Amygdala (tissue), 56 donors: ENCODE measurements around the gene SPRED3.

ENCODE experiments used
- DNase-seq, 56 donors: peaks; one replicate each; lab custom pipeline; 2025; lab: John Stamatoyannopoulos, UW

The SPRED3 gene

GRCh38 chr19:38371081-38371480 lies 17.4 kb upstream of the SPRED3 start:
- no peak for DNase-seq

GRCh38 chr19:38373907-38374331 lies 14.6 kb upstream of the SPRED3 start:
- peak in 1 of 56 donors; percentile 17 for DNase-seq

DNA sequence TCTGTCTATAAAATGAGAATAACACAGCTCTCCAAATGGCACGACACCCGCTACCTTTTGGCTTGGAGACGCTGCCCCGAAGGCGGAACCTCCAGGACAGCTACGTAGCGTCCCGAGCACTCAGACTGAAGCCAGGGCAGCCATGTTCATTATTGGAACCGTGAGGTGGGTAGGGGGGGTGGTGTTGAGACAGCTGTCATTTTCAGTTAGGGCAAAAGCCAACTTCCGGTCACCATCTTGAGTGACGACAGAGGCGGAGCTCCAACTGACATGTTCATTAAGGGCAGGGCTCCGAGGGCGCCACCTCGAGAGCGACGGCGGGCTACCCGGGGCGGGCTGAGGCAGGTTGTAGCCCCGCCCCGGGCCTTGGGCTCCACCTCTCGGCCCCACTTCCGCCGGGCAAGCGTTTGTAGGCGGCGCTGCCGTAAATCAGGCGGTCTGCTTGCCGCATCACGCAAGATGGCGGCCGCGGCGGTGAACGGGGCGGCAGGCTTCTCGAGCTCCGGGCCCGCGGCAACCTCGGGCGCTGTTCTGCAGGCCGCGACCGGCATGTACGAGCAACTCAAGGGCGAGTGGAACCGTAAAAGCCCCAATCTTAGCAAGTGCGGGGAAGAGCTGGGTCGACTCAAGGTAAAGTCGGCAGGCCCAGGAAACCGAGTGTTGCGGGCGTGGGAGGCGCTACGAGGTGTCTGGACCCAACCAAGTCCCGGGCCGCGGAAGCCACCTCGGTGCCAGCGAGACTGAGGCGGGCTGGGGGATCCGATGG lies 14.0 kb upstream of the SPRED3 start, which contains the start of gene PSMD8:
TSS of gene PSMD8 (plus strand) at position 240 of the 766 bp plus-strand sequence. CDS start at position 271, 31 bp downstream.
- peak; percentile 56 to 100 (median 99) for DNase-seq

- DNase-seq, result no peak
These were observed 13.4 kb upstream of the SPRED3 start for GRCh38 chr19:38375098-38375493.

- no peak for DNase-seq
These were observed 12.7 kb upstream of the SPRED3 start for GRCh38 chr19:38375748-38376147.

- no peak for DNase-seq
These were observed 11.9 kb upstream of the SPRED3 start for GRCh38 chr19:38376576-38376975.

DNA sequence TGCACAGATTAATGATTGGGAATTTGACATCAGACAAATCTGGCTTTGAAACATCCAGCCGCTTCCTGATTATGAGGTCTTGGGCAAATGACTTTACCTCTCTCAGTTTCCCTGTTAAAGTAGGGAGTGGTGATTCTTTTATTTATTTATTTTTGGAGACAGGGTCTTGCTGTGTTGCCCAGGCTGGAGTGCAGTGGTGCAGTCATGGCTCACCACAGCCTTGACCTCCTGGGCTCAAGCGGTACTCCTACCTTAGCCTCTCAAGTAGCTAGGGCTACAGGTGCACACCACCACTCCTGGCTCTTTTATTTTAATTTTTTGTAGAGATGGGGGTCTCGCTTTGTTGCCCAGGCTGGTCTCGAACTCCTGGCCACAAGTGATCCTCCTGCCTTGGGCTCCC lies 11.4 kb upstream of the SPRED3 start:
- no peak for DNase-seq

- no peak for DNase-seq
These were observed 9.6 kb upstream of the SPRED3 start for GRCh38 chr19:38378866-38379265.

GRCh38 chr19:38381138-38381537 lies 7.4 kb upstream of the SPRED3 start:
- no peak for DNase-seq

DNA sequence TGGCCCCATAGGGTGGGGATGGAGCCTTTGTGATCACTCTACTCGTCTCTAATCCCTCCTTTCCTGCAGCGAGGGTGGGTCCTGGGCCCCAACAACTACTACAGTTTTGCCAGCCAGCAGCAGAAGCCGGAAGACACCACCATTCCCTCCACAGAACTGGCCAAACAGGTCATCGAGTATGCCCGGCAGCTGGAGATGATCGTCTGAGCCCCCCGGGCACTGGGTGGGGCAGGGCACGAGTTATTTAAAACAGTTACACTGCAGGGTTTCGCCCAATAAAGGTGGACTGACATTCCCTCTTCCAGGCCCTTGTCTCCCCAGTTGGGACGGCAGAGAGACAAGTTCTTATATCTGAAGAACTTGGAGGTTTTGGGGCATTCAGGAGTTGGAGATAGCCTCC lies 5.3 kb upstream of the SPRED3 start:
- no peak for DNase-seq

DNA sequence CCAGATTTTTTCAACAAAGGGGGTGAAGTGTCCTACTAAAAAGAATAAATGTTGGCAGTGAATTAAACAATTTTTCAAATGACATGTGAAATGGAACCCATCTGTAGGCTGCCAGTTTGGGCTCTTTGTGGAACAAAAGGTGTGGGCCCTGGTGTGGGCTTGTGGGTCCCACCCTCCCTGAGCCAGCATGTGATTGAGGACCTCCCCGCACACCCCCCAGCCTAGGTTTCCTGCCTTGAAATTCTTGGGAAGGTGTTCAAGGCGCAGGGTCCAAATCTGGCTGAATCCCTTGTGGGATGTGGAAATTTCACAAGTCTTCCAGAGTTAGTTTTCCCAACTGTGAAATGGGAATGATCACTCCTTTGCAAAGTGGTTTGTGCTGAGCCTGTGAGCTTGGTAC lies 4.8 kb upstream of the SPRED3 start:
- DNase-seq, result no peak

DNA sequence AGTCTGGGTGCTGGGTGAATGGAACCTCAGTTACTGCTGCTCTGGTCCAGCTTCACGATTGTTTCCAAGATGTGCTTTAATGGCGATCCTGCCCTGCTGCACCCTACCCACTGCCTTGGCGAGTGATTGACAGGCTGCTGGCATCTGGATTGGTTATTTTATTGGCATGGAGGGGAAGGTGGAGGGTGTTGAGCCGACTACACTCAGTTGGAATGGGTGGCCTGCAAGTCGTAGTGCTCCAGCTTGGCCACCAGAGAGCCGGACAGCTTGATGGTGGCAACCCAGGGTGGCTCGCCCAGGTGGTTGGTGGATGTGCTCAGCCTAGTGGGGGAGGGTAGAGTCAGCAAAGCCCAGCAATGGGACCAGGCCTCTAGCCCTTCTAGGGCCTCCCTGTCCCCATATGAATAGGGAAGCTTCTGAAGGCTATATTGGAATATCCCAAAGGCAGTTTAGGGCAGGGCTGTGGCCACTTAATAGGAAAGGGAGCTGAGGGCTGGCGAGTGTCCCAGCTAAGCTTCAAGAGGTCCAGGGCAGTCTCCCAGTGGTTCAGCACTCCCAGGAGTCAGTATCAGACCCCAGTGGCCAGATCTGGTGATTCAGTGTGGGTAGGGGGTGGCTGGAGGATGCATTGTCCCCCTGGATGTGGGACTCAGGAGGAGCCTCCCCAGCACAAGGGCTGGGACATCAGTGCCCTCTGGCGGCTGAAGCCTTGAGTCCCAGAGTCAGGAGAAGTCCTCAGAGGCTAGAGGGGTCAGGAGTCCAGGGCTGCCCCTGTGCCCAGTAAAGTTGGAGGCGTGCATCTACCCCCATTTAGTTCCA lies 4.1 kb upstream of the SPRED3 start:
- DNase-seq, result no peak

DNA sequence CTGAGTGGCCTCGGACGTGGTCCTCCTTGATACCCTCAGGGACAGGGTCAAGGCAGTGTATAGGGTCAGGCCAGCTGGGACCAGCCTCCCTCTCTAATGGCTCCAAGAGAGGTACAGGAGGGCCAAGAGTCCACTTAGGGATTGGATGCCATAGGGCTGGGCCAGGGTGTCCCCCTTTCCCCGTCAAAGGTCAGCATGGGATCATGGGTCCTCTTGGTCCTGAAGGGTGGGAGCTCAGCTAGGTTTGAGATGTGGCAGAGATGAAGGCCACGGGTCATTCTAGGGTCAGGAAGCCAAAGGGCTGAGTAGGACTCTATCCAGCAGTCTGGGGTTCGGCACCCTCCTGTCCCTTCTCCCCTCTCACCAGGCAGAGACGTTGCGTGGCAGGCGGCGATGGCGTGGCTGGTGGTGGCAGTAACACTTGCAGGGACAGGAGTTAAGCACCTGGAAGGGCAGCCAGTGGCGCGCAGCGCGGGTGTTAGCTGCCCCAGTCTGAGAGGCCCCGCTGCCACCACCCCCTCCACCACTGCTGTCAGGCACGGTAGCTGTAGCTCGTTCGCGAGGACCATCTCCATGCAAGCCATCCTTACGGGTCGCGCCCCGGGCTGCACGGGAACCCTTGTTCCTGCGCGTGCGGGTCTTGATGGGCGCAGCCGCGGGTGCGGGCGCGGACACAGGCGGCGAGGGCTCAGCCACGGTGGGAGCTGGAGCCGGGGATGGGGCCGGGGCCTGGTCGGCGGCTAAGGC lies 3.3 kb upstream of the SPRED3 start:
- DNase-seq, result no peak

DNA sequence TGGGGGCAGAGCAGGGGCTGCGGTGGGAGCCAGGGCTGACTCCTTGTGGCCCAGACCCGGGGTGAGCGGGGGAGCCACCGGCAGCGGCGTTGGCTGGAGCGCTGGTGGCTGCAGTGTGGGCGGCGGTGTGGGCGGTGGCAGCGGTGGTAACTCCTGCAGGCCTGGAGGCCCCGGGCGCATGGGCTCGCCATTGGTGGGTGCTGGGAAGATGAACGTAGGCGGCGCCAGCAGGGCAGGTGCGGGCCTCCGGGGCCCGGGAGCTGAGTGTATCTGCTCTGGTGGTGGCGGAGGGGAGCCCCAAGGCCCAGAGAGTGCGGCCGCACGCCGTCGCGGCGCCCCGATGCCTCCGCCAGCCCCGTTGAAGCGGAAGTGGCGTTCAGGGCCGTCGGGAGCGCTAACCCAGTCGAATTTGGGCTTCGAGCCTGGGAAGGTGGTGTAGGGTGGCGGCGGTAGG lies 2.7 kb upstream of the SPRED3 start:
- DNase-seq, result no peak

DNA sequence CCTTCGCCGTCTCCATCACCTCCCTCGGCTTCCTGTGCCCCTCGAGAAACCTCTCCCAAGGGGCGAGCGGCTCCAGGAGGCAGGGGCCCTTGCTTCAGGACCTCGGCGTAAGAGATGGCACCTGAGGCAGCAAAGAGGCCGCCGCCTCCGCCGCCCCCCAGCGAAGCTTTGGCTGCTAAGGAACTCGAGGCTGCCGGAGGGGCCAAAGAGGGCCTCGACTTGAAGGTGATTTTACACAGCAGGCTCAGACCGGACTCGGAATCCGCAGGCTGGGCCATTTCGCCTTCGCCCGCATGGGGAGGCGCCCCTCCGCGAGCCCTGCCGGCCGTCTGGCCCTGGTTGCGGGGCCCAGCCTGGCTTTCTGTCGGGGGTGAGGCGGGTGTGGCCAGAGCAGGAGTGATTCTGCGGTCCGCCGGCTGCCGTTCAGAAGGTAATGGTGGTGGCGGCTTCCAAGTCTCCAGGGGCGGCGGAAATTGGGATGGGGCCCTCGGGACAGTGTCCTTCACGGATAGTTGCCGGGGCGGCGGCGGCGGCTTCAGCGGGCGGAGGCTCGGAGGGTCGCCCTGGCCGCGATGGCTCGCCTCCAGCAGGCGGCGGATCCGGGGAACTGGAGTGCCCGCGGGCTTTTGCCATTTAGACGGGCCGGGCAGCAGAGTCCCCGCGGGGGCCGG lies 2.1 kb upstream of the SPRED3 start:
- peak in 1 of 56 donors; percentile 13 for DNase-seq

GRCh38 chr19:38386971-38387549 lies 1.4 kb upstream of the SPRED3 start:
- DNase-seq, result peak in 1 of 56 donors; percentile 33

DNA sequence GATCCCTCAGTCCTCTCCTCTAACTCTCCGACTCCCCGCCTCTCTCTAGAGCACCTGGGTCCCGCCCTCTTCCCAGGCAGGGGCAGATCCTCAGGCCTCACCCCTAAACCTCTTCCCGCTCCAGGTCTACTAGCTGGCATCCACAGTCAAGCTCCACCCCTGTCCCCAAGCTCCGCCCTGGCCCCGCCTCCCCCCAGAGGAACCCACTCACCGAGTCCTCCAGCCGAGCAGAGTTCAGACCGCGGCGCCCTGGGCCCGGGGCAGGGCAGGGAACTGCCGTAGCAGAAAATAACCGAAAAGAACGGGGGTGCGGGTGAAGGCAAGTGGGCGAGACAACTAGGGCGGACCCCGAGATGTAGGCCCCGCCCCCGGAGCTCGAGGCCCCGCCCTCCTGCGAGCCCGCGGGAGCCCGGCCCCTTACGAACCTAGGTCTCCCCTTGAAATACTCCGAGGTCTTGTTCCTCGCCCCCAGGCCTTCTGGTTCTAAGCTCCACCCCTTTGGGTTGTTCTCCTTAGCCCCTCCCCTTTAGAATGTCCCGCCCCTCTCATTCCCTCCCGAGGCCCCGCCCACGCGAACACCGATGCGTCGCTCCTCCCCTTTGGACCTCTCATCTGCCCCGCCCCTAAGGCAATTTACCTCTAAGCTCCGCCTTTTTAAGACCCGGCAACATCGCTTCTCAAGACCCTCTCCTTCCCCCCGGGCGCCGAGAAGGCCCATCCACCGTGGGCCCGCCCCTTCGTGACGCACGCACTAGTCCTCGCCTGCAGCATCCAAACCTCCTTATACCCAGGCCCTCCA lies 748 bp upstream of the SPRED3 start, which contains the start of gene GGN:
TSS of gene GGN (minus strand) at position 485 of the 799 bp plus-strand sequence. CDS start 773 bp downstream, outside the sequence.
- DNase-seq, result peak in 54 of 56 donors; percentile 15 to 92 (median 67)

DNA sequence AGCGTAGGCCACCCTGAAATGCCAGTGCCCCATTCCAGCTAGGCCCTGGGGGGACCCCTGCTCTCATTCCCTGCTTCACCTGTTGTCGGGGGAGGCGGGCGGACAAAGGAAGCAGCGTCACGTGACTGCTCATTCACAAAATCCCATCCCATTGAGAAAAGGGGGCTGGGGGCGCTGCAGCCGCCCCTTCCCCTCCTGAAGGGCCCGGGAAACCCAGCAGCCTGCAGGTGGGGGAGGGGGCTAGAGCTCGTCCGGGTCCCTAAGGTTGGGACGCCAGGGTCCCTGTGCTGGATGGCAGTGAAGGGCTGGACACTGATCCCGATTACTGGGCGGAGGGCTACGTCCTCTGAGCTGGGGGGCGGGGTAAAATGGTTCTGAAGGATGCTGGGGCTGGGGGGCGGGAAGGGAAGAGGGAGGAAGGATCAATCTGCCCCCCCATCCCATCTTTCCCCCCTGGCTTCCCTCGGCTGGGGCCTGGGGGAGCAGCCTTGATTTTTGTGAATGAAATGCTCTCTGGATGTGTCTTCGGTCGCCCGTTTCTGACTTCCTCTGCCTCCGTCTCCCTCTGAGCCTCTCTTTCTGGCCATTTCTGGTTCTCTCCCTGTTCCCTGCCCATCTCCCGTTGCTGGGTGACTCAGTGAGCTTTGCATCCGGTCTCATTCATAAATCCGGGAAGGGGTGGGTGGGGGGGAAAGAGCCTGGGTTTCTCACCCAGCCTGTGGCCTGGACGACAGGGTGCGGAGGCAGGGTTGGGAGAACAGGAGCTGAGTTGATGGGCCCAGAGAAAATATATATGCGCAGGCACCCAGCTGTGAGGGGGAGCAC lies 816 bp downstream of the SPRED3 start:
- peak in 19 of 56 donors; percentile 11 to 60 (median 21) for DNase-seq
